K562 (cell line): ENCODE measurements around the gene CACNA1S. TPM values are rescaled to one million over a fixed set of nuclear protein-coding genes. Genes with fewer than 3 reads are reported as not detected.

Experiments used
- BRF2 ChIP-seq: IDR thresholded peaks from 3 replicates; pipeline ENCODE4 v1.6.1; 2011; ENCODE audit warnings: borderline replicate concordance, mild to moderate bottlenecking; ENCODE audit not compliant: insufficient read length, insufficient read depth
- ESRRB ChIP-seq: fragments of 250-450 bp; sonication (Bioruptor Pico); IDR thresholded peaks from 2 replicates; pipeline ENCODE4 v1.5.0; 2020; ENCODE audit warnings: mild to moderate bottlenecking, moderate library complexity, borderline replicate concordance
- FOXK1 ChIP-seq: sonication (generic); formaldehyde crosslinking; IDR thresholded peaks from 2 replicates; pipeline ENCODE4 v1.8.0; 2022; ENCODE audit warnings: missing genetic modification reagents, mild to moderate bottlenecking, borderline replicate concordance
- MAFK ChIP-seq: IDR thresholded peaks from 2 replicates; pipeline ENCODE4 v1.6.1; 2011; ENCODE audit warnings: low read length, improper control_type of control experiment
- MED1 ChIP-seq: sonication (generic); formaldehyde crosslinking; IDR thresholded peaks from 2 replicates; pipeline ENCODE4 v1.8.1; 2023; ENCODE audit warnings: missing genetic modification reagents, borderline replicate concordance
- NEUROD1 ChIP-seq: fragments of 150-350 bp; IDR thresholded peaks from 2 replicates; pipeline ENCODE4 v1.6.1; 2014; ENCODE audit warnings: borderline replicate concordance, low read length, low read depth; ENCODE audit not compliant: partially characterized antibody
- NR2F6 ChIP-seq: fragments of 450-650 bp; formaldehyde crosslinking; IDR thresholded peaks from 2 replicates; pipeline ENCODE4 v1.4.0; 2020; ENCODE audit warnings: mild to moderate bottlenecking
- PHB ChIP-seq: fragments of 250-450 bp; sonication (Bioruptor Pico); IDR thresholded peaks from 2 replicates; pipeline ENCODE4 v1.5.0; 2021
- PYGO2 ChIP-seq: fragments of 450-650 bp; IDR thresholded peaks from 2 replicates; pipeline ENCODE4 v1.6.1; 2016; ENCODE audit warnings: mild to moderate bottlenecking, missing genetic modification characterization, moderate library complexity, missing compliant biosample characterization
- SOX6 ChIP-seq: fragments of 450-650 bp; IDR thresholded peaks from 2 replicates; pipeline ENCODE4 v1.6.1; 2014; ENCODE audit warnings: mild to moderate bottlenecking
- UBTF ChIP-seq, 2 experiments: IDR thresholded peaks; 2 replicates each; pipeline ENCODE4 v1.6.1; 2012; ENCODE audit warnings: improper control_type of control experiment in 2 of 2, low read depth in 2 of 2, low read length in 2 of 2, borderline replicate concordance in 1 of 2
- YY1 ChIP-seq, 3 experiments: IDR thresholded peaks; 2 replicates each; pipeline ENCODE4 v1.6.1; 2011; ENCODE audit warnings: low read length in 2 of 3, mild to moderate bottlenecking in 2 of 3, moderate library complexity in 2 of 3, borderline replicate concordance in 1 of 3, control low read depth in 1 of 3, low read depth in 1 of 3; ENCODE audit not compliant: insufficient read depth in 3 of 3, insufficient replicate concordance in 2 of 3, control insufficient read depth in 1 of 3, insufficient read length in 1 of 3; ENCODE audit errors: extremely low read depth in 1 of 3
- ZNF41 ChIP-seq: fragments of 250-450 bp; sonication (Bioruptor Pico); conservative IDR thresholded peaks from 2 replicates; pipeline ENCODE4 v1.4.0; 2020; ENCODE audit warnings: mild to moderate bottlenecking
- ZNF449 ChIP-seq: fragments of 250-450 bp; sonication (Bioruptor Pico); IDR thresholded peaks from 2 replicates; pipeline ENCODE4 v1.8.0; 2022; ENCODE audit warnings: moderate library complexity, mild to moderate bottlenecking, inconsistent platforms
- ZNF512 ChIP-seq: IDR thresholded peaks from 2 replicates; pipeline ENCODE4 v1.6.1; 2016; ENCODE audit warnings: missing genetic modification characterization, missing compliant biosample characterization
- polyA plus RNA-seq, 8 experiments: library from polyadenylated mRNA; depleted of rRNA in 4 of 8; stranded (reverse) in 5 of 8; unstranded in 3 of 8; fragments of >200 nt; fragmentation: Nextera tagmentation in 2 of 8; fragmentation: Illumina TruSeq in 1 of 8; extraction: Ambion mirVana in 2 of 8; extraction: Trizol in 1 of 8; gene quantifications; 2 replicates each; pipeline versions ENCODE4 v1.2.1 to v1.2.3, GENCODE V29; 2011 to 2014; ENCODE audit warnings: inconsistent platforms in 1 of 8, missing spikeins in 1 of 8
- total RNA-seq, 7 experiments: library from RNA; depleted of rRNA in 6 of 7; stranded (reverse); fragments of >200 nt in 6 of 7; fragmentation: Illumina TruSeq in 2 of 7; extraction: Trizol in 2 of 7; gene quantifications; 2 replicates each; pipeline versions ENCODE4 v1.2.1 to v1.2.3, GENCODE V29; 2011 to 2021; ENCODE audit warnings: low replicate concordance in 1 of 7
- TF ChIP-seq, protein P1 (sequence below): fragments of 250-450 bp; sonication (Bioruptor Pico); IDR thresholded peaks from 2 replicates; pipeline ENCODE4 v1.4.0; 2020; ENCODE audit warnings: mild to moderate bottlenecking

CACNA1S gene
- total and polyA plus RNA-seq, 9 of the 15 experiments (the other 6 are each of a cell fraction or from before 2014, with no cell fraction given), result not detected

- TF ChIP-seq PHB (CRISPR knock-in tag) (no peak), NR2F6 (CRISPR knock-in tag) (no peak), ZNF449 (CRISPR knock-in tag) (no peak), UBTF (IDR thresholded peaks at IDR 0.05; ENCODE audit: borderline replicate concordance in 1 of 2, low read depth in 2 of 2, low read length in 2 of 2) (peak in 1 of 2 experiments; percentile 14; a peak in 1 of 4 replicates), NEUROD1 (peak; percentile 77), ZNF41 (CRISPR knock-in tag) (no peak), ESRRB (CRISPR knock-in tag) (no peak), MED1 (CRISPR knock-in tag) (no peak), FOXK1 (CRISPR knock-in tag) (no peak), SOX6 (peak; percentile 90), MAFK (no peak), ZNF512 (tag) (no peak), PYGO2 (tag) (no peak), YY1 (IDR thresholded peaks at IDR 0.05; ENCODE audit: borderline replicate concordance in 1 of 3, control insufficient read depth in 1 of 3, extremely low read depth in 1 of 3, insufficient read depth in 3 of 3, insufficient read length in 1 of 3, insufficient replicate concordance in 2 of 3, low read depth in 1 of 3, low read length in 2 of 3) (peak in 1 of 3 experiments; percentile 46), BRF2 (no peak)
- TF ChIP-seq, protein P1, sequence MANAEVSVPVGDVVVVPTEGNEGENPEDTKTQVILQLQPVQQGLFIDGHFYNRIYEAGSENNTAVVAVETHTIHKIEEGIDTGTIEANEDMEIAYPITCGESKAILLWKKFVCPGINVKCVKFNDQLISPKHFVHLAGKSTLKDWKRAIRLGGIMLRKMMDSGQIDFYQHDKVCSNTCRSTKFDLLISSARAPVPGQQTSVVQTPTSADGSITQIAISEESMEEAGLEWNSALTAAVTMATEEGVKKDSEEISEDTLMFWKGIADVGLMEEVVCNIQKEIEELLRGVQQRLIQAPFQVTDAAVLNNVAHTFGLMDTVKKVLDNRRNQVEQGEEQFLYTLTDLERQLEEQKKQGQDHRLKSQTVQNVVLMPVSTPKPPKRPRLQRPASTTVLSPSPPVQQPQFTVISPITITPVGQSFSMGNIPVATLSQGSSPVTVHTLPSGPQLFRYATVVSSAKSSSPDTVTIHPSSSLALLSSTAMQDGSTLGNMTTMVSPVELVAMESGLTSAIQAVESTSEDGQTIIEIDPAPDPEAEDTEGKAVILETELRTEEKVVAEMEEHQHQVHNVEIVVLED, result no peak
These were observed 41.5 kb upstream of the CACNA1S start (continued) for GRCh38 chr1:201153474-201154388.
